HepG2 (cell line): ENCODE results near the gene CST11. TPM values are rescaled to one million over a fixed set of nuclear protein-coding genes. Genes with fewer than 3 reads are reported as not detected.
A peak's percentile ranks its signal among the peaks of the same experiment; 100 is the strongest.

ENCODE experiments used
- CTCF ChIP-seq: sonication (generic); formaldehyde crosslinking; IDR thresholded peaks from 2 replicates; pipeline ENCODE4 v1.5.0; 2020; ENCODE audit warnings: mild to moderate bottlenecking, missing genetic modification reagents, moderate library complexity
- FOXK1 ChIP-seq: sonication (generic); formaldehyde crosslinking; IDR thresholded peaks from 2 replicates; pipeline ENCODE4 v1.4.0; 2020; ENCODE audit warnings: low read depth, missing genetic modification reagents, borderline replicate concordance
- HNRNPH1 ChIP-seq: fragments of 200-400 bp; formaldehyde crosslinking; optimal IDR thresholded peaks from 2 replicates; pipeline ENCODE3; 2017; ENCODE audit warnings: mild to moderate bottlenecking, low read depth, low read length
- KDM6A ChIP-seq: IDR thresholded peaks from 2 replicates; pipeline ENCODE4 v1.6.1; 2016; ENCODE audit warnings: low read depth
- KIAA2018 ChIP-seq: sonication (generic); formaldehyde crosslinking; IDR thresholded peaks from 2 replicates; pipeline ENCODE4 v1.5.0; 2020; ENCODE audit warnings: mild to moderate bottlenecking, missing genetic modification reagents, borderline replicate concordance
- MEF2D ChIP-seq: sonication (generic); formaldehyde crosslinking; IDR thresholded peaks from 2 replicates; pipeline ENCODE4 v1.5.1; 2020; ENCODE audit warnings: mild to moderate bottlenecking, missing genetic modification reagents
- POLR2AphosphoS5 ChIP-seq: IDR thresholded peaks from 2 replicates; pipeline ENCODE4 v1.6.1; 2012; ENCODE audit warnings: low read depth, low read length
- SATB2 ChIP-seq: sonication (generic); formaldehyde crosslinking; IDR thresholded peaks from 2 replicates; pipeline ENCODE4 v1.5.0; 2020; ENCODE audit warnings: missing genetic modification reagents
- YY1 ChIP-seq: IDR thresholded peaks from 2 replicates; pipeline ENCODE4 v1.6.1; 2011; ENCODE audit warnings: low read length, low read depth, moderate library complexity, mild to moderate bottlenecking; ENCODE audit not compliant: insufficient read depth, insufficient replicate concordance
- ZBTB4 ChIP-seq: sonication (generic); formaldehyde crosslinking; IDR thresholded peaks from 2 replicates; pipeline ENCODE4 v1.4.0; 2020; ENCODE audit warnings: missing genetic modification reagents, mild to moderate bottlenecking, borderline replicate concordance
- ZFP36 ChIP-seq: fragments of 150-350 bp; IDR thresholded peaks from 2 replicates; pipeline ENCODE4 v1.6.1; 2018; ENCODE audit warnings: borderline replicate concordance, low read length, low read depth; ENCODE audit not compliant: partially characterized antibody
- ZNF782 ChIP-seq: sonication (generic); formaldehyde crosslinking; IDR thresholded peaks from 2 replicates; pipeline ENCODE4 v1.4.0; 2020; ENCODE audit warnings: missing genetic modification reagents, mild to moderate bottlenecking, borderline replicate concordance
- ZNF784 ChIP-seq: sonication (generic); formaldehyde crosslinking; IDR thresholded peaks from 2 replicates; pipeline ENCODE4 v1.5.1; 2020; ENCODE audit warnings: missing genetic modification reagents, mild to moderate bottlenecking, borderline replicate concordance
- polyA plus RNA-seq, 8 experiments: library from polyadenylated mRNA; depleted of rRNA in 3 of 8; stranded (reverse) in 7 of 8; unstranded in 1 of 8; fragments of >200 nt; fragmentation: Illumina TruSeq in 4 of 8; extraction: Trizol in 4 of 8; gene quantifications; 2 replicates each; pipeline versions ENCODE4 v1.2.1 to v1.2.3, GENCODE V29; 2011 to 2016; ENCODE audit warnings: low read depth in 4 of 8, missing spikeins in 1 of 8, mixed read lengths in 1 of 8; ENCODE audit not compliant: insufficient read depth in 1 of 8
- total RNA-seq, 5 experiments: library from RNA; depleted of rRNA; stranded (reverse); fragments of >200 nt; fragmentation: Illumina TruSeq; extraction: Trizol; gene quantifications; 2 replicates each; pipeline ENCODE4 v1.2.3, GENCODE V29; 2016; ENCODE audit warnings: low read depth in 1 of 5

The CST11 gene
- total and polyA plus RNA-seq, 2 of the 13 experiments (the other 11 are each of a cell fraction or from before 2014, with no cell fraction given) = not detected

GRCh38 chr20:23435626-23436539 is 16.8 kb downstream of the CST11 start (continued):
- TF ChIP-seq CTCF (no peak; the same call in 1 of the 2 replicates), SATB2 (CRISPR knock-in tag) (peak; percentile 47; the same call in 1 of the 2 replicates), HNRNPH1 (no peak), ZFP36 (no peak), KDM6A (CRISPR knock-in tag) (0 out of 2 replicates have a peak, but pooled peaks have one; percentile 19), KIAA2018 (CRISPR knock-in tag) (no peak), ZNF784 (CRISPR knock-in tag) (no peak; the same call in 1 of the 2 replicates), ZNF782 (CRISPR knock-in tag) (peak; percentile 68; the same call in 1 of the 2 replicates), ZBTB4 (CRISPR knock-in tag) (no peak), POLR2AphosphoS5 (no peak), FOXK1 (CRISPR knock-in tag) (peak; percentile 28; the same call in 1 of the 2 replicates), YY1 (peak; percentile 83), MEF2D (CRISPR knock-in tag) (peak; percentile 41; the same call in 1 of the 2 replicates)
